Measurements from ENCODE around the gene PUS1.

DNA sequence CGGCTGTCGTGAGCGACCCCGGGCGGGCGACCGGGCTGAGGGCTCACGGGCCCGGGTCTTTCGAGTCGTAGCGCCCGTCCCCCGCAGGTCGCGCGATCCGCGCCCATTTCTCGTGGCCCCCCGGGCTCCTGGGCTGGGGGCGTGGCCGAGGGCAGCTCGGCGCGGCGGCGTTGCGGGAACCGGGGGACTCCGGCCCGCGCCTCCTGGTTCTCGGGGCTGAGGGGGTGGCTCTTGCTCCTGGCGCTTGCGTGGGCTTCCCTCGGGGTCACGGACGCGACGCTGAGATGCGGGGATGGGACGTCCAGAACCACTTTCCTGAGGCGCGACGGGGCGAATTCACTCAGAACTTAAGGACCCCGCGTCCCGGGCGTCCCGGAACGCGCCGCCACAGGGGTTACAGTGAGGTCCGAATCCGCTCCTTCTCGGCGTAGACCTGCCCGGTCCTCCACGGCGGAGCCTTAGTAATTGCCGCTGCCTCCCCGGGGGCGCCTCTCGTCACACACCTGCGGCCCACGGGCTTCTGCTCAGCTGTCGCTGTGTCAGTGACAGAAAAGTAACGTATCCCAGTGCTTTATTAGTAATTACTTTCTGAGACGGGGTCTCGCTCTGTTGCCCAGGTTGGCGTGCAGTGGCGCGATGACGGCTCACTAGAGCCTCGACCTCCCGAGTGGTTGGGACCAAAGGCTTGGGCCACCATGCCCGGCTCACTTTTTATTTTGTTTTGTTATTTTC is 21.3 kb downstream of the PUS1 start:
- TF ChIP-seq CTCF (IDR thresholded peaks at IDR 0.05; ENCODE audit: borderline replicate concordance, extremely low read depth, low read length, poor library complexity, severe bottlenecking) = no peak
- TF ChIP-seq EZH2 (IDR thresholded peaks at IDR 0.05; ENCODE audit: borderline replicate concordance, low read depth, low read length, severe bottlenecking) = no peak
